ENCODE data around the gene RAB6A. TPM values are rescaled to one million over a fixed set of nuclear protein-coding genes. Genes with fewer than 3 reads are reported as not detected.
A peak's percentile ranks its signal among the peaks of the same experiment; 100 is the strongest.

RAB6A gene
- total RNA-seq, 6 donors from 2014 or later: 63.9 to 161 (median 136) TPM

GRCh38 chr11:73650400-73650799, 110.5 kb downstream of the RAB6A start:
- DNase-seq (no peak), ATAC-seq (ENCODE audit: low FRiP score in 2 of 2) (no peak)
- Histone ChIP-seq H3K4me1 (peaks cover 5 to 11% (median 7%) of the 10 kb centered on the region in 4 donors), H3K36me3 (no peaks in the 10 kb centered on the region), H3K9me3 (no peaks in the 10 kb centered on the region), H3K27me3 (no peaks in the 10 kb centered on the region), H3K4me3 (no peak overlapping the region), H3K27ac (no peak overlapping the region)
- no peak for TF ChIP-seq POLR2AphosphoS5 (IDR thresholded peaks at IDR 0.05)
- TF ChIP-seq POLR2A (IDR thresholded peaks at IDR 0.05): no peak
- no peak for TF ChIP-seq EP300 (IDR thresholded peaks at IDR 0.05)
- TF ChIP-seq CTCF (IDR thresholded peaks at IDR 0.05): no peak
- 93 to 94% methylated on average over 14 of the region's 14 CpGs for WGBS, 2 donors

GRCh38 chr11:73649206-73649605, 111.7 kb downstream of the RAB6A start:
- no peaks in the 10 kb centered on the region for H3K9me3 ChIP-seq
- peaks cover 5 to 11% (median 7%) of the 10 kb centered on the region in 4 donors for H3K4me1 ChIP-seq
- no peaks in the 10 kb centered on the region for H3K27me3 ChIP-seq
- DNase-seq (no peak), ATAC-seq (ENCODE audit: low FRiP score in 2 of 2) (no peak)
- TF ChIP-seq POLR2A (IDR thresholded peaks at IDR 0.05): no peak
- TF ChIP-seq POLR2AphosphoS5 (IDR thresholded peaks at IDR 0.05): no peak
- TF ChIP-seq EP300 (IDR thresholded peaks at IDR 0.05): no peak
- no peak for TF ChIP-seq CTCF (IDR thresholded peaks at IDR 0.05)
- 69 to 77% methylated on average over 9 of the region's 9 CpGs for WGBS, 2 donors
- H3K4me3 ChIP-seq: no peak overlapping the region
- H3K36me3 ChIP-seq: no peaks in the 10 kb centered on the region
- H3K27ac ChIP-seq: no peak overlapping the region

- Histone ChIP-seq H3K9me3 (no peaks in the 10 kb centered on the region), H3K27ac (no peak overlapping the region), H3K4me1 (peaks cover 5 to 11% (median 7%) of the 10 kb centered on the region in 4 donors), H3K36me3 (no peaks in the 10 kb centered on the region), H3K27me3 (no peaks in the 10 kb centered on the region), H3K4me3 (no peak overlapping the region)
- DNase-seq (peak in 1 of 2 donors; percentile 42), ATAC-seq (ENCODE audit: low FRiP score in 2 of 2) (no peak)
- 63 to 72% methylated on average over 8 of the region's 8 CpGs for whole genome bisulfite sequencing, 2 donors
- TF ChIP-seq POLR2AphosphoS5 (IDR thresholded peaks at IDR 0.05) (no peak), CTCF (IDR thresholded peaks at IDR 0.05) (no peak), EP300 (IDR thresholded peaks at IDR 0.05) (no peak), POLR2A (IDR thresholded peaks at IDR 0.05) (no peak)
Measured at GRCh38 chr11:73648571-73649046, 112.3 kb downstream of the RAB6A start.

- Histone ChIP-seq H3K9me3 (no peaks in the 10 kb centered on the region), H3K27ac (peak overlapping the region in 1 of 4 donors; percentile 49), H3K27me3 (no peaks in the 10 kb centered on the region), H3K4me3 (peak overlapping the region in 3 of 4 donors; percentile 34 to 48 (median 39)), H3K36me3 (no peaks in the 10 kb centered on the region), H3K4me1 (peaks cover 5 to 11% (median 7%) of the 10 kb centered on the region in 4 donors)
- ATAC-seq (ENCODE audit: low FRiP score in 2 of 2) (no peak), DNase-seq (no peak)
- WGBS, 2 donors: 91 to 95% methylated on average over 8 to 9 of the region's 9 CpGs
- no peak for TF ChIP-seq POLR2AphosphoS5 (IDR thresholded peaks at IDR 0.05)
Measured at GRCh38 chr11:73648121-73648520, 112.8 kb downstream of the RAB6A start.

GRCh38 chr11:73647459-73648100, 113.3 kb downstream of the RAB6A start:
- H3K27ac ChIP-seq: peak overlapping the region in 2 of 4 donors; percentile 47 to 49
- no peak for TF ChIP-seq CTCF (IDR thresholded peaks at IDR 0.05)
- peak in 1 of 4 donors; percentile 42 for TF ChIP-seq POLR2A (IDR thresholded peaks at IDR 0.05)
- no peak for TF ChIP-seq EP300 (IDR thresholded peaks at IDR 0.05)
- TF ChIP-seq POLR2AphosphoS5 (IDR thresholded peaks at IDR 0.05): peak in 1 of 2 donors; percentile 10
- peaks cover 5 to 11% (median 7%) of the 10 kb centered on the region in 4 donors for H3K4me1 ChIP-seq
- no peaks in the 10 kb centered on the region for H3K27me3 ChIP-seq
- DNase-seq (peak; percentile 95 to 97), ATAC-seq (ENCODE audit: low FRiP score in 2 of 2) (peak; percentile 94 to 97)
- H3K36me3 ChIP-seq: no peaks in the 10 kb centered on the region
- H3K9me3 ChIP-seq: no peaks in the 10 kb centered on the region
- 14 to 21% methylated on average over 18 to 23 of the region's 23 CpGs for WGBS, 2 donors
- H3K4me3 ChIP-seq: peak overlapping the region in 3 of 4 donors; percentile 34 to 48 (median 39)
